HEK293 (cell line): ENCODE measurements around the gene RPL29.

Experiments
- CTCF ChIA-PET: fragments of 350-600 bp; formaldehyde crosslinking; extraction: SDS; loops from one replicate; lab custom pipeline; 2021; ENCODE audit warnings: antibody characterized with exemption; lab: Yijun Ruan, JAX
- POLR2A ChIA-PET: fragments of 300-600 bp; formaldehyde crosslinking; extraction: SDS; loops from one replicate; lab custom pipeline; 2020; ENCODE audit warnings: antibody characterized with exemption, inconsistent platforms; lab: Yijun Ruan, JAX
- H3K27ac ChIP-seq: fragments of 200-500 bp; sonication (Bioruptor generic); 2 replicates; pipeline ENCODE4 v1.5.1; 2014; ENCODE audit warnings: low read depth, low read length, control low read depth, inconsistent platforms; ENCODE audit errors: extremely low read depth
- H3K36me3 ChIP-seq, 2 experiments: fragments of 200-500 bp in 1 of 2; sonication (Bioruptor generic) in 1 of 2; 1 replicate in 1 of 2; 2 replicates in 1 of 2; pipeline ENCODE4 v1.5.1; 2014 to 2017; ENCODE audit warnings: inconsistent platforms in 2 of 2, low read length in 2 of 2; ENCODE audit not compliant: control insufficient read depth in 2 of 2, insufficient read depth in 1 of 2
- H3K4me1 ChIP-seq: fragments of 200-500 bp; sonication (Bioruptor generic); 2 replicates; pipeline ENCODE4 v1.5.1; 2014; ENCODE audit warnings: mild to moderate bottlenecking, low read length, inconsistent platforms; ENCODE audit not compliant: control insufficient read depth, insufficient read depth
- H3K4me3 ChIP-seq: 2 replicates; pipeline ENCODE4 v1.5.1; 2011; ENCODE audit warnings: low read depth, mild to moderate bottlenecking, control low read depth, low read length, moderate library complexity
- H3K9me3 ChIP-seq: fragments of 200-500 bp; sonication (Bioruptor generic); 2 replicates; pipeline ENCODE4 v1.5.1; 2014; ENCODE audit warnings: low read depth, low read length, inconsistent platforms; ENCODE audit not compliant: control insufficient read depth, insufficient read depth
- EGR2 ChIP-seq: fragments of 450-650 bp; formaldehyde crosslinking; IDR thresholded peaks from 2 replicates; pipeline ENCODE4 v1.5.1; 2016; ENCODE audit warnings: low read depth, missing biosample characterization, missing genetic modification characterization
- GLIS1 ChIP-seq: fragments of 450-650 bp; formaldehyde crosslinking; IDR thresholded peaks from 2 replicates; pipeline ENCODE4 v1.5.1; 2016; ENCODE audit warnings: missing biosample characterization, missing genetic modification characterization
- KLF10 ChIP-seq: fragments of 450-650 bp; IDR thresholded peaks from 2 replicates; pipeline ENCODE4 v1.5.1; 2018; ENCODE audit warnings: missing biosample characterization, mild to moderate bottlenecking, missing genetic modification characterization
- OSR2 ChIP-seq: fragments of 450-650 bp; formaldehyde crosslinking; IDR thresholded peaks from 2 replicates; pipeline ENCODE4 v1.5.1; 2016; ENCODE audit warnings: missing biosample characterization, missing genetic modification characterization
- PATZ1 ChIP-seq: fragments of 450-650 bp; formaldehyde crosslinking; IDR thresholded peaks from 2 replicates; pipeline ENCODE4 v1.5.1; 2016; ENCODE audit warnings: missing biosample characterization, missing genetic modification characterization
- PRDM4 ChIP-seq: fragments of 450-650 bp; formaldehyde crosslinking; IDR thresholded peaks from 2 replicates; pipeline ENCODE4 v1.5.1; 2017; ENCODE audit warnings: missing biosample characterization, missing genetic modification characterization
- RBAK ChIP-seq: fragments of 450-650 bp; formaldehyde crosslinking; IDR thresholded peaks from 2 replicates; pipeline ENCODE4 v1.5.1; 2016; ENCODE audit warnings: missing biosample characterization, missing genetic modification characterization
- SP7 ChIP-seq: fragments of 450-650 bp; formaldehyde crosslinking; IDR thresholded peaks from 2 replicates; pipeline ENCODE4 v1.5.1; 2016; ENCODE audit warnings: missing biosample characterization, missing genetic modification characterization
- YY1 ChIP-seq: fragments of 450-650 bp; formaldehyde crosslinking; IDR thresholded peaks from 2 replicates; pipeline ENCODE4 v1.5.1; 2018; ENCODE audit warnings: missing biosample characterization, missing genetic modification characterization
- ZBTB17 ChIP-seq: fragments of 450-650 bp; formaldehyde crosslinking; IDR thresholded peaks from 2 replicates; pipeline ENCODE4 v1.5.1; 2016; ENCODE audit warnings: missing biosample characterization, missing genetic modification characterization
- ZFHX2 ChIP-seq: fragments of 450-650 bp; formaldehyde crosslinking; conservative IDR thresholded peaks from 2 replicates; pipeline ENCODE4 v1.5.1; 2016; ENCODE audit warnings: missing biosample characterization, missing genetic modification characterization
- ZIC2 ChIP-seq: fragments of 450-650 bp; formaldehyde crosslinking; IDR thresholded peaks from 2 replicates; pipeline ENCODE4 v1.5.1; 2016; ENCODE audit warnings: missing biosample characterization, missing genetic modification characterization
- ZNF280D ChIP-seq: fragments of 450-650 bp; formaldehyde crosslinking; IDR thresholded peaks from 2 replicates; pipeline ENCODE4 v1.5.1; 2016; ENCODE audit warnings: missing biosample characterization, missing genetic modification characterization
- ZNF311 ChIP-seq: fragments of 450-650 bp; formaldehyde crosslinking; IDR thresholded peaks from 2 replicates; pipeline ENCODE4 v1.5.1; 2017; ENCODE audit warnings: missing biosample characterization, missing genetic modification characterization, borderline replicate concordance
- ZNF37A ChIP-seq: fragments of 450-650 bp; IDR thresholded peaks from 2 replicates; pipeline ENCODE4 v1.5.1; 2018; ENCODE audit warnings: missing biosample characterization, missing genetic modification characterization
- ZNF394 ChIP-seq: fragments of 450-650 bp; formaldehyde crosslinking; IDR thresholded peaks from 2 replicates; pipeline ENCODE4 v1.5.1; 2016; ENCODE audit warnings: missing biosample characterization, missing genetic modification characterization, mild to moderate bottlenecking, moderate library complexity, borderline replicate concordance
- ZNF501 ChIP-seq: fragments of 450-650 bp; formaldehyde crosslinking; IDR thresholded peaks from 2 replicates; pipeline ENCODE4 v1.5.1; 2016; ENCODE audit warnings: missing biosample characterization, missing genetic modification characterization
- ZNF571 ChIP-seq: fragments of 450-650 bp; formaldehyde crosslinking; IDR thresholded peaks from 2 replicates; pipeline ENCODE4 v1.5.0; 2017; ENCODE audit warnings: missing biosample characterization, missing genetic modification characterization
- ZNF654 ChIP-seq: fragments of 450-650 bp; formaldehyde crosslinking; IDR thresholded peaks from 2 replicates; pipeline ENCODE4 v1.5.1; 2016; ENCODE audit warnings: low read depth, missing biosample characterization, missing genetic modification characterization
- ZNF701 ChIP-seq: fragments of 450-650 bp; formaldehyde crosslinking; IDR thresholded peaks from 2 replicates; pipeline ENCODE4 v1.5.1; 2016; ENCODE audit warnings: missing biosample characterization, missing genetic modification characterization
- ZNF707 ChIP-seq: fragments of 450-650 bp; formaldehyde crosslinking; IDR thresholded peaks from 2 replicates; pipeline ENCODE4 v1.5.1; 2016; ENCODE audit warnings: missing biosample characterization, missing genetic modification characterization
- ZNF747 ChIP-seq: fragments of 450-650 bp; formaldehyde crosslinking; IDR thresholded peaks from 2 replicates; pipeline ENCODE4 v1.5.1; 2016; ENCODE audit warnings: missing biosample characterization, missing genetic modification characterization
- TF ChIP-seq, protein P1 (sequence below): fragments of 450-650 bp; formaldehyde crosslinking; IDR thresholded peaks from 2 replicates; pipeline ENCODE4 v1.5.1; 2016; ENCODE audit warnings: missing biosample characterization, missing genetic modification characterization
- TF ChIP-seq, protein P2 (sequence below): fragments of 450-650 bp; formaldehyde crosslinking; IDR thresholded peaks from 2 replicates; pipeline ENCODE4 v1.5.1; 2016; ENCODE audit warnings: missing biosample characterization, missing genetic modification characterization

The RPL29 gene

DNA sequence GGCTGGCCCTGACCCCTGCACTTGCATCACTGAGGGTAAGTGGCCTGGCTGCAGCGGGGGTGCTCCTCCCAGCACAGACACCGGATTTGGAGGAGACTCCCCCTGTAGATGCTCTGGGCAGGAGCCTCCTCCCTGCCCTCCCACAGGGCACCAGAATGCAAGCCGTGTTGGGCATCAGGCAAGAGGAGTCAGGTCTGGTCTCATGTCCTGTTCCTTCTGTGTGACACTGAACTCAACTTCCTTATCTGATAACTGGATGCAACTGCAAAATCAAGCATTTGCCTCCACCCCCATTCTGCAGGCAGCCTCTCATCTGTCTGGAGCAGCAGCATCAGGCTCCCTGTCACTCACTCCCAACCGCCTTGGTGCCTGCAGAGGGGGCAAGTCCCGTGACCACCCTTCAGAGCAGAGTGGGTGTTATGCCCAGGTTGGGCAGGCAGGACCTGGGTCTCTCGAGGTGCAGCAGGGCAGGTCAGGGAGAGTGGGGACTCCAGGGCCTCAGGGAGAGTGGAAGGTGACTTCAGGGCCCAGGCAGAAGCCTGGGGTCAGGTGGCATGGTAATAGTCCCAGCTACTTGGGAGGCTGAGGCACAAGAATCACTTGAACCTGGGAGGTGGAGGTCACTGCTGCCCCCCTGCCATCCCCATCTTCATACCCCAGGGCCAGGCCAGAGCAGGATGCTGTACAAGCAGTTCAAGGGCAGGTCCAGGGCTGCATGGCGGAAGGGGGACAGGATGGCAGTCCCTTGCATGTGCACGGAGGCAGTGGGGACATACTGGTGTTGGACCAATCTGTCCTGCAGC lies 10.5 kb upstream of the RPL29 start (continued):
- no peak for TF ChIP-seq ZNF280D (tag by site-specific recombination)
- TF ChIP-seq ZNF707 (tag by site-specific recombination) = no peak
- TF ChIP-seq, protein P1, sequence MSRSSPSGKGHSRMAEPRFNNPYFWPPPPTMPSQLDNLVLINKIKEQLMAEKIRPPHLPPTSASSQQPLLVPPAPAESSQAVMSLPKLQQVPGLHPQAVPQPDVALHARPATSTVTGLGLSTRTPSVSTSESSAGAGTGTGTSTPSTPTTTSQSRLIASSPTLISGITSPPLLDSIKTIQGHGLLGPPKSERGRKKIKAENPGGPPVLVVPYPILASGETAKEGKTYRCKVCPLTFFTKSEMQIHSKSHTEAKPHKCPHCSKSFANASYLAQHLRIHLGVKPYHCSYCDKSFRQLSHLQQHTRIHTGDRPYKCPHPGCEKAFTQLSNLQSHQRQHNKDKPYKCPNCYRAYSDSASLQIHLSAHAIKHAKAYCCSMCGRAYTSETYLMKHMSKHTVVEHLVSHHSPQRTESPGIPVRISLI (tag by site-specific recombination) = no peak
- no peak for TF ChIP-seq ZNF394 (tag by site-specific recombination)
- peak; percentile 22; the same call in 1 of the 2 replicates for TF ChIP-seq ZIC2 (tag by site-specific recombination)
- TF ChIP-seq ZNF654 (tag by site-specific recombination) = no peak
- TF ChIP-seq, protein P2, sequence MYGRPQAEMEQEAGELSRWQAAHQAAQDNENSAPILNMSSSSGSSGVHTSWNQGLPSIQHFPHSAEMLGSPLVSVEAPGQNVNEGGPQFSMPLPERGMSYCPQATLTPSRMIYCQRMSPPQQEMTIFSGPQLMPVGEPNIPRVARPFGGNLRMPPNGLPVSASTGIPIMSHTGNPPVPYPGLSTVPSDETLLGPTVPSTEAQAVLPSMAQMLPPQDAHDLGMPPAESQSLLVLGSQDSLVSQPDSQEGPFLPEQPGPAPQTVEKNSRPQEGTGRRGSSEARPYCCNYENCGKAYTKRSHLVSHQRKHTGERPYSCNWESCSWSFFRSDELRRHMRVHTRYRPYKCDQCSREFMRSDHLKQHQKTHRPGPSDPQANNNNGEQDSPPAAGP (tag by site-specific recombination) = no peak
- no peak for TF ChIP-seq ZNF311 (tag by site-specific recombination)
- TF ChIP-seq ZNF37A (tag by site-specific recombination) = no peak

DNA sequence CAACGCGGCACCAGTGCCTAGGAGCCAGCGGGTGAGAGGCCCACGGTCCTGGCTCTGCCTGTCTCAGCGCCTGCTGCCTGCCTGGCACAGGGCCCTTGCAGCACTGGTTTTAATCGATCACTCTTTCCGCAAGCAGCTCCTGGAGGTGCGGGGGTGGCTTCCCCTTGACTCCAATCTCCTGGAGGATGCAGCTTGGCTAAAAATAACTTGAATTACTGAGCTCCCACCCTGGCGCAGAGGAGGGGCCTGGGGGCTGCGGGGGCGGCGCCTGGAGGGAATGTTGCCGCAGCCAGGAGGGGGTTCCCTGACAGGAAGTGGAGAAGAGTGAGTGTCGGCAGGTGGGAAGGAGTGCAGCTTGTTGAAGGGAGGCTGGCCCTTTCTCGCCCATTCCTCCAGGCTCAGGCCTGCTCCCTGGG lies 9.9 kb upstream of the RPL29 start:
- H3K4me1 ChIP-seq = no peaks in the 10 kb centered on the region
- no peak overlapping the region for H3K27ac ChIP-seq
- POLR2A ChIA-PET = interaction anchor here (0.6 to 1.0 kb wide), 5 partner anchors 10 to 272 kb away, joined by 3 to 7 read pairs (median 4); partner anchors contain the start of genes DUSP7 and RPL29
- TF ChIP-seq ZNF701 = no peak
- TF ChIP-seq ZFHX2 (tag by site-specific recombination) = peak; percentile 93
- peak; percentile 50 for TF ChIP-seq ZIC2 (tag by site-specific recombination)
- no peak for TF ChIP-seq ZNF571 (tag by site-specific recombination)
- no peak for TF ChIP-seq ZNF747
- TF ChIP-seq PATZ1 (tag by site-specific recombination) = peak; percentile 56
- peak; percentile 91 for TF ChIP-seq EGR2 (tag by site-specific recombination)
- no peak for TF ChIP-seq YY1 (tag by site-specific recombination)
- TF ChIP-seq ZBTB17 (tag by site-specific recombination) = peak; percentile 73
- TF ChIP-seq SP7 (tag by site-specific recombination) = 0 out of 2 replicates have a peak, but pooled peaks have one; percentile 24
- no peak for TF ChIP-seq ZNF501 (tag by site-specific recombination)
- no peak for TF ChIP-seq PRDM4 (tag by site-specific recombination)
- TF ChIP-seq, protein P2 (tag by site-specific recombination) = 0 out of 2 replicates have a peak, but pooled peaks have one; percentile 52
- TF ChIP-seq OSR2 = 0 out of 2 replicates have a peak, but pooled peaks have one; percentile 26
- peak; percentile 17; the same call in 1 of the 2 replicates for TF ChIP-seq GLIS1
- TF ChIP-seq KLF10 (tag by site-specific recombination) = no peak
- TF ChIP-seq RBAK (tag by site-specific recombination) = no peak
- no peaks in the 10 kb centered on the region for H3K9me3 ChIP-seq
- H3K36me3 ChIP-seq = no peaks in the 10 kb centered on the region
- CTCF ChIA-PET = interaction anchor here (0.6 to 5.8 kb wide), 8 partner anchors 10 to 895 kb away, joined by 3 to 62 read pairs (median 3); partner anchors contain the start of genes PARP3 and RPL29
- H3K4me3 ChIP-seq = peak overlapping the region; percentile 4; the same call in 1 of the 2 replicates
